ENCODE results near the gene KLF16. TPM values are rescaled to one million over a fixed set of nuclear protein-coding genes. Genes with fewer than 3 reads are reported as not detected.
A peak's percentile ranks its signal among the peaks of the same experiment; 100 is the strongest.

The KLF16 gene
- total and polyA plus RNA-seq, 9 of the 15 experiments (the other 6 are each of a cell fraction or from before 2014, with no cell fraction given) = 0.04 to 60.4 (median 6.8) TPM

- TF ChIP-seq SOX6 (IDR thresholded peaks at IDR 0.05) (no peak), PHF8 (IDR thresholded peaks at IDR 0.05; ENCODE audit: borderline replicate concordance, low read length) (no peak; the same call in 1 of the 2 replicates), PCBP2 (IDR thresholded peaks at IDR 0.05; ENCODE audit: low read depth, low read length, poor library complexity, severe bottlenecking) (no peak), ZNF699 (CRISPR knock-in tag; IDR thresholded peaks at IDR 0.05; ENCODE audit: insufficient replicate concordance) (no peak), SMAD3 (CRISPR knock-in tag; conservative IDR thresholded peaks at IDR 0.05) (no peak), AFF1 (IDR thresholded peaks at IDR 0.05; ENCODE audit: low read depth in 1 of 2, partially characterized antibody in 2 of 2) (peak in 1 of 2 experiments; percentile 0), TAF7 (tag; IDR thresholded peaks at IDR 0.05) (no peak), ILF3 (IDR thresholded peaks at IDR 0.05; ENCODE audit: borderline replicate concordance) (no peak), MXD1 (CRISPR knock-in tag; IDR thresholded peaks at IDR 0.05; ENCODE audit: borderline replicate concordance, poor library complexity, severe bottlenecking) (no peak), ARID1B (IDR thresholded peaks at IDR 0.05) (no peak), GTF2A2 (tag; IDR thresholded peaks at IDR 0.05) (no peak), FOSL1 (tag; conservative IDR thresholded peaks at IDR 0.05) (no peak; the same call in 1 of the 2 replicates), POLR2B (IDR thresholded peaks at IDR 0.05; ENCODE audit: low read depth, partially characterized antibody) (no peak), FOXA3 (CRISPR knock-in tag; conservative IDR thresholded peaks at IDR 0.05 in 1 of 2, IDR thresholded peaks at IDR 0.05 in 1 of 2) (no peak), ZNF551 (CRISPR knock-in tag; IDR thresholded peaks at IDR 0.05) (no peak), HDAC2 (IDR thresholded peaks at IDR 0.05) (peak; percentile 35; the same call in 1 of the 2 replicates), FOXM1 (IDR thresholded peaks at IDR 0.05; ENCODE audit: low read depth) (no peak), FOXM1 (CRISPR knock-in tag; IDR thresholded peaks at IDR 0.05; ENCODE audit: low read depth) (no peak), CHCHD3 (CRISPR knock-in tag; IDR thresholded peaks at IDR 0.05) (no peak), PHF20 (IDR thresholded peaks at IDR 0.05; ENCODE audit: partially characterized antibody) (no peak), ZNF778 (CRISPR knock-in tag; IDR thresholded peaks at IDR 0.05) (no peak), HMGN3 (IDR thresholded peaks at IDR 0.05; ENCODE audit: borderline replicate concordance, extremely low read depth, insufficient read length, low read depth, low read length) (no peak), ARID2 (IDR thresholded peaks at IDR 0.05) (no peak), CREM (IDR thresholded peaks at IDR 0.05; ENCODE audit: low read depth) (no peak), GABPB1 (CRISPR knock-in tag; IDR thresholded peaks at IDR 0.05) (no peak; the same call in 1 of the 2 replicates), SMARCB1 (IDR thresholded peaks at IDR 0.05; ENCODE audit: insufficient read length, low read depth) (no peak)
These were observed 41.4 kb upstream of the KLF16 start (continued) for GRCh38 chr19:1904860-1905109.
